Neural progenitor cell (in vitro differentiated cells): ENCODE measurements around the gene IL21R. TPM values are rescaled to one million over a fixed set of nuclear protein-coding genes. Genes with fewer than 3 reads are reported as not detected.

Experiments
- DNase-seq: peaks from one replicate; pipeline ENCODE4 v3.0.0-alpha.2; 2016; ENCODE audit warnings: low spot score
- H2AFZ ChIP-seq: fragments of 200-600 bp; sonication (generic); replicated peaks from 2 replicates; pipeline ENCODE4 v1.6.1; 2016; ENCODE audit warnings: antibody characterized with exemption
- H3F3A ChIP-seq: fragments of 200-600 bp; sonication (generic); 2 replicates; pipeline ENCODE4 v1.6.1; 2016; ENCODE audit warnings: antibody characterized with exemption, low read depth
- H3K27ac ChIP-seq: fragments of 200-600 bp; sonication (generic); 2 replicates; pipeline ENCODE4 v1.5.1; 2016; ENCODE audit warnings: mild to moderate bottlenecking
- H3K27me3 ChIP-seq: fragments of 200-600 bp; sonication (generic); 2 replicates; pipeline ENCODE4 v1.6.1; 2016; ENCODE audit warnings: mild to moderate bottlenecking, moderate library complexity
- H3K36me3 ChIP-seq: fragments of 200-600 bp; sonication (generic); 2 replicates; pipeline ENCODE4 v1.5.1; 2016
- H3K4me1 ChIP-seq: fragments of 200-600 bp; sonication (generic); 2 replicates; pipeline ENCODE4 v1.6.1; 2016; ENCODE audit warnings: mixed run types
- H3K4me2 ChIP-seq: fragments of 200-600 bp; sonication (generic); 2 replicates; pipeline ENCODE4 v1.6.1; 2016
- H3K4me3 ChIP-seq: fragments of 200-600 bp; sonication (generic); 2 replicates; pipeline ENCODE4 v1.5.1; 2016
- H3K79me2 ChIP-seq: fragments of 200-600 bp; sonication (generic); 2 replicates; pipeline ENCODE4 v1.6.1; 2016; ENCODE audit warnings: low read depth
- H3K9ac ChIP-seq: fragments of 200-600 bp; sonication (generic); 2 replicates; pipeline ENCODE4 v1.6.1; 2016
- H3K9me3 ChIP-seq: fragments of 200-600 bp; sonication (generic); 2 replicates; pipeline ENCODE4 v1.5.1; 2016; ENCODE audit warnings: low read depth
- H4K20me1 ChIP-seq: fragments of 200-600 bp; sonication (generic); 2 replicates; pipeline ENCODE4 v1.6.1; 2016; ENCODE audit warnings: low read depth
- H3K27ac Mint-ChIP-seq: 3 replicates; pipeline ENCODE4 v1.8.0; 2021; ENCODE audit warnings: mixed read lengths
- H3K27me3 Mint-ChIP-seq: 2 replicates; pipeline ENCODE4 v1.8.0; 2022; ENCODE audit warnings: low read depth, mild to moderate bottlenecking, inconsistent platforms, moderate library complexity, mixed read lengths; ENCODE audit not compliant: insufficient read depth
- H3K36me3 Mint-ChIP-seq: 3 replicates; pipeline ENCODE4 v1.8.0; 2021; ENCODE audit warnings: mixed read lengths
- H3K4me1 Mint-ChIP-seq: 3 replicates; pipeline ENCODE4 v1.8.0; 2021; ENCODE audit warnings: mixed read lengths
- H3K4me3 Mint-ChIP-seq: 3 replicates; pipeline ENCODE4 v1.8.0; 2021; ENCODE audit warnings: mild to moderate bottlenecking, moderate library complexity, mixed read lengths
- H3K9me3 Mint-ChIP-seq: 3 replicates; pipeline ENCODE4 v1.8.0; 2020; ENCODE audit warnings: mixed read lengths
- EZH2 ChIP-seq: fragments of 200-600 bp; sonication (generic); IDR thresholded peaks from 2 replicates; pipeline ENCODE4 v1.6.1; 2017; ENCODE audit warnings: antibody characterized with exemption, mild to moderate bottlenecking, moderate library complexity
- EZH2phosphoT487 ChIP-seq: fragments of 200-600 bp; sonication (generic); IDR thresholded peaks from 2 replicates; pipeline ENCODE4 v1.6.1; 2017; ENCODE audit warnings: antibody characterized with exemption
- total RNA-seq: library from RNA; depleted of rRNA; stranded (reverse); fragments of >200 nt; gene quantifications from 2 replicates; pipeline ENCODE4 v1.2.3, GENCODE V29; 2015; ENCODE audit warnings: low replicate concordance
- TF ChIP-seq, protein P1 (sequence below): fragments of 200-600 bp; sonication (generic); IDR thresholded peaks from 2 replicates; pipeline ENCODE4 v1.5.1; 2017; ENCODE audit warnings: antibody characterized with exemption, mild to moderate bottlenecking

IL21R gene
- total RNA-seq, 1 donor from 2014 or later = not detected

DNA sequence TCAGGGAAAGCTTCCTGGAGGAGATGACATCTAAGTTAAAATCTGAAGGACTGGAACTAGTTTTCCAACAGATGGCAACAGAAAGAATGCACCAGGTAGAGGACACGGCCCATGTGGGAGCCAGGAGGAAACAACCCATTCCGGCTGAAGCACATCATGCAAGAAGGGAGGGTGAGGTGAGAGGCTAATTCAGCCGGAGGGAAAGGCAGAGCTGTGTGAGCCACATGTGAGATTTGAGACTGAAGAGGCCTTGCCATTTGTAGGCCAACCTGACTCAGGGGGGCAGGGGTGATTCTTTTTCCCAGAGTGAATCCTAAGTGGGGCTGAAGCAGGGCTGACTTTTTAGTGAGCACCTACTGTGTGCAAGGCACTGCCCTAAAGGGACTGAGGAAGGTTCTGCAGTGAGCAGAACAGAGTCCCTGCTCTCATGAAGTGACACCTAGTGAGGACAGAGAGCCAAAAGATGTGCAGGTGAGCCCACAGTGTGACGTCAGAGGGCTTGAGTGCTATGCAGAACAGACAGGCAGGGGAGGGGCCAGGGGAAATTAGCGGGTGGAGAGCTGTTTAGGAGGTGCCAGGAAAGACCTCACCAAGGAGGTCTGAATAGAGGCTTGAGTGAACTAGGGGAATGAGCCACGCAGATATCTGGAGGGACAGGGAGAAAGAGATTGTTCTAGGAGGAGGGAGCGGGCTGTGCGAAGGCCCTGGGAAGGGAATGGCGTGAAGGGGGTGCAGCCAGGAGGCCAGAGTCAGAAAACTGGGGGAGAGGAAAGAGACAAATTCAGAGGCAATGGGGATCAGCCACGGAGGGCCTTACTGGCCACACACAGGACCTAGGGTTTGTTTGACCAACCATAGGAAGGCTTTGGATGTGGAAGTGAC, 19.8 kb upstream of the IL21R start:
- peaks cover 1% of the 10 kb centered on the region for H3K36me3 Mint-ChIP-seq
- no peak for DNase-seq
- no peaks in the 10 kb centered on the region for H3K79me2 ChIP-seq

DNA sequence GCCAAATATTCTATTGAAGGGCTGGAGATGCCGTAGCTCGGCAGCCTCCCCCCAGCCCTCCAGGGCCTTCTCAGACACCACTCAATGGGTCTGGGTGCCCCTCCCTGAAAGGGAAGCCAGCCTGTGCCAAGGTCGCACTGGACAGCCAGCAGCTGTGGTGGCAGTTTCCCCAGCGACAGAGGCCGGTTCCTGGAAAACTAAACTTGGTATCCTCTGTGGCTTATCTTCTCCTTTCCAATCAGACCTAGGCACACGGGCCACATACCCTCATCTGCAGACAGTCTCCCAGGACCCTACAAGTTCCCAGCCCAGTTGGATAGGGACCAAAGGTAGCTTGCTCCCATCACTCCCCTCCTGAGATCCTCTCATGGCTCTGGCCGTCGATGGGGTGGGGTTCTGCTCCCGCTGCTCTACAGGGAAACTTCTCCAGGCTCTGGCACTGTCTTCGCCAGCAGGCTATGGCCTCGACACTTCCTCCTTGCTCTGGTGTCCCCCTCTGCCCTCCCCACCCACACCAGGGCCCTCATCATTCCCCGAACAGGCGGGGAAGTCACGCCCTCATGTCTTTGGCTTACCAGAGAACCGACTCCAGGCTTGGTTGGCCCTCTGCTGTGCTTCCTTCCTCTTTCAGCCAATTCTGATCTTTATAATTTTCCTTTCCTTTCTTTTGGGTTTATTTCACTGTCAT, 18.3 kb upstream of the IL21R start:
- peaks cover 11% of the 10 kb centered on the region for H3K9me3 Mint-ChIP-seq
- H3K4me1 Mint-ChIP-seq = peaks cover 4% of the 10 kb centered on the region
- TF ChIP-seq, protein P1, sequence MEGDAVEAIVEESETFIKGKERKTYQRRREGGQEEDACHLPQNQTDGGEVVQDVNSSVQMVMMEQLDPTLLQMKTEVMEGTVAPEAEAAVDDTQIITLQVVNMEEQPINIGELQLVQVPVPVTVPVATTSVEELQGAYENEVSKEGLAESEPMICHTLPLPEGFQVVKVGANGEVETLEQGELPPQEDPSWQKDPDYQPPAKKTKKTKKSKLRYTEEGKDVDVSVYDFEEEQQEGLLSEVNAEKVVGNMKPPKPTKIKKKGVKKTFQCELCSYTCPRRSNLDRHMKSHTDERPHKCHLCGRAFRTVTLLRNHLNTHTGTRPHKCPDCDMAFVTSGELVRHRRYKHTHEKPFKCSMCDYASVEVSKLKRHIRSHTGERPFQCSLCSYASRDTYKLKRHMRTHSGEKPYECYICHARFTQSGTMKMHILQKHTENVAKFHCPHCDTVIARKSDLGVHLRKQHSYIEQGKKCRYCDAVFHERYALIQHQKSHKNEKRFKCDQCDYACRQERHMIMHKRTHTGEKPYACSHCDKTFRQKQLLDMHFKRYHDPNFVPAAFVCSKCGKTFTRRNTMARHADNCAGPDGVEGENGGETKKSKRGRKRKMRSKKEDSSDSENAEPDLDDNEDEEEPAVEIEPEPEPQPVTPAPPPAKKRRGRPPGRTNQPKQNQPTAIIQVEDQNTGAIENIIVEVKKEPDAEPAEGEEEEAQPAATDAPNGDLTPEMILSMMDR = no peak
- no peak for TF ChIP-seq EZH2phosphoT487
- no peak for TF ChIP-seq EZH2
- no peaks in the 10 kb centered on the region for H3K27me3 ChIP-seq
- H3K4me2 ChIP-seq = no peak overlapping the region
- H3K27ac Mint-ChIP-seq = no peak overlapping the region
- no peak overlapping the region for H3K27ac ChIP-seq
- H3K27me3 Mint-ChIP-seq = peaks cover 6% of the 10 kb centered on the region
- no peak overlapping the region for H3K9ac ChIP-seq
- no peak for DNase-seq
- H3K9me3 ChIP-seq = no peaks in the 10 kb centered on the region
- H4K20me1 ChIP-seq = no peaks in the 10 kb centered on the region
- no peak overlapping the region for H2AFZ ChIP-seq
- no peaks in the 10 kb centered on the region for H3K79me2 ChIP-seq
- H3F3A ChIP-seq = no peaks in the 10 kb centered on the region
- no peak overlapping the region for H3K4me3 Mint-ChIP-seq
- H3K4me1 ChIP-seq = no peaks in the 10 kb centered on the region
- H3K36me3 Mint-ChIP-seq = peaks cover 1% of the 10 kb centered on the region
- no peaks in the 10 kb centered on the region for H3K36me3 ChIP-seq
- H3K4me3 ChIP-seq = no peak overlapping the region

More for the DNA sequence above, 19.8 kb upstream of the IL21R start:
- Mint-ChIP-seq H3K9me3 (peaks cover 11% of the 10 kb centered on the region), H3K4me3 (no peak overlapping the region), H3K4me1 (peaks cover 4% of the 10 kb centered on the region), H3K27ac (peak overlapping the region; percentile 2), H3K27me3 (peaks cover 4% of the 10 kb centered on the region)
- Histone ChIP-seq H3K9me3 (no peaks in the 10 kb centered on the region), H3K36me3 (no peaks in the 10 kb centered on the region), H3K27ac (no peak overlapping the region), H3K4me1 (no peaks in the 10 kb centered on the region), H3K4me3 (no peak overlapping the region), H4K20me1 (no peaks in the 10 kb centered on the region), H3K4me2 (no peak overlapping the region), H3F3A (no peaks in the 10 kb centered on the region), H3K9ac (no peak overlapping the region), H3K27me3 (no peaks in the 10 kb centered on the region), H2AFZ (no peak overlapping the region)
- TF ChIP-seq, protein P1 = no peak
- TF ChIP-seq EZH2 (no peak), EZH2phosphoT487 (no peak)

DNA sequence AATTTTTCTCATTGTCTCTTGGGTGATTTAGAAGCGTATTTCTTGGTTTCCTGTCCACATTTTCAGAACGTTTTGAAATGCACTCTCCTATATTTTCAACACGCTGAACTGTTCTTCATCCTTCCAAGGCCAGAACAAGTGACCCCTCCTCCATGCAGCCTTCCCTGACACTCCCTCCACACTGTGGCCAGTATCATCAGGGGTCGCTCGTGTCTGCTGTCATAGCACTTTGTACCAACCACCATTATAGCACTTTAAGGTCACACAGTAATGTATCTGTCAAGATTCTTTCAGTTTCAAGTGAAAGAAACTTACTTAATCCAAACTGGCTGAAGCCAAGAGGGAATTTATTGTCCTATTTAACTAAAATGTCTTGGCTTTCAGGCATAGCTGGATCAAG, 17.5 kb upstream of the IL21R start:
- H3K4me3 Mint-ChIP-seq = no peak overlapping the region
- Histone ChIP-seq H3K9me3 (no peaks in the 10 kb centered on the region), H2AFZ (no peak overlapping the region), H3K9ac (no peak overlapping the region), H3K36me3 (no peaks in the 10 kb centered on the region), H3K27ac (no peak overlapping the region), H3K79me2 (no peaks in the 10 kb centered on the region), H3K4me2 (no peak overlapping the region), H3F3A (no peaks in the 10 kb centered on the region), H3K27me3 (no peaks in the 10 kb centered on the region), H4K20me1 (no peaks in the 10 kb centered on the region), H3K4me3 (no peak overlapping the region), H3K4me1 (no peaks in the 10 kb centered on the region)
- H3K36me3 Mint-ChIP-seq = peaks cover 1% of the 10 kb centered on the region
- H3K27ac Mint-ChIP-seq = no peak overlapping the region
- TF ChIP-seq EZH2phosphoT487 (no peak), EZH2 (no peak)
- TF ChIP-seq, protein P1 = no peak
- H3K27me3 Mint-ChIP-seq = peaks cover 6% of the 10 kb centered on the region
- H3K4me1 Mint-ChIP-seq = no peaks in the 10 kb centered on the region
- no peak for DNase-seq
- peaks cover 11% of the 10 kb centered on the region for H3K9me3 Mint-ChIP-seq
